GM19238 (cell line): ENCODE results near the gene CACNA1E.

Source experiments
- DNase-seq: peaks from one replicate; pipeline ENCODE4 v3.0.0; 2011; ENCODE audit warnings: low spot score; ENCODE audit not compliant: insufficient read length

Gene CACNA1E

GRCh38 chr1:181676269-181676668, 193.0 kb downstream of the CACNA1E start:
- DNase-seq, result peak; percentile 35

DNA sequence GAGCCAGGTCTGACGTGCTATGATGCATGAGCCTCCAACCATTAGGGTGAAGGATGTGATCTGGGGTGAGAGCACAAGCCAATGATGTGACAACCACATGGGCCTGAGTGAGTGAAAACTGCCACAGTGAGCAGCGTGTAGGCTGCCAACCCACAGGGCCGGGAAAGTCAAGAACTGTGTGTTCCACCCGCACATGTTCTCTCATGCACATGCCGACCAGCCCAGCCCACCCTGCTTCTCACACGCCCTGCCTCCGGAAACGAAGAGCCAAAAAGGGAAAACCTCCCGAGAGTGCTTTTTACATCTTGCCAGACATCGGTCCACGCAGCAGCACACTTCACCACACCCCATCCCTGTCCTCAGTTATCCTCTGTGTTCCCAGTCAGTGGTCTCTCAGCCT, 197.0 kb downstream of the CACNA1E start:
- DNase-seq, result no peak

DNA sequence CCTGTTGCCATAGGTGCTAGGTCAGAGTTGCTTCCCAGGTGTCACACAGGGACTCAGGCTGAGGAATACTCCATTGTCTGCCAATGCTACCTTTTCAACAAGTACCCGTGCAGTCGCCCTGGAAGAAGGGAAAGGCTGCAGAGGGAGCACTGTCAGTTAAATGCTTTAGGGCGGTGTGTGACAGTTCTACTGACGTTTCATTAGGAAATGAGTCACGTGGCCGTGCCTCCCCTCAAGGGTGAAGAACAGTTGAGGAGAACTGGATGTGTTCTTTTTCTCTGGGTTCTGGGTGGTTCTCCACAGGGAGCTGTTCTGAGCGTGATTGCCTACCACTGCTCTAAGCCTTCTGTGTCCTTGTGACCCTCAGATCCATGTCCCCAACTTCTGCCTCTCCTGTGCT, 197.6 kb downstream of the CACNA1E start:
- DNase-seq, result no peak

GRCh38 chr1:181685211-181685610, 201.9 kb downstream of the CACNA1E start:
- DNase-seq, result no peak

GRCh38 chr1:181701891-181702290, 218.6 kb downstream of the CACNA1E start:
- DNase-seq, result no peak

DNA sequence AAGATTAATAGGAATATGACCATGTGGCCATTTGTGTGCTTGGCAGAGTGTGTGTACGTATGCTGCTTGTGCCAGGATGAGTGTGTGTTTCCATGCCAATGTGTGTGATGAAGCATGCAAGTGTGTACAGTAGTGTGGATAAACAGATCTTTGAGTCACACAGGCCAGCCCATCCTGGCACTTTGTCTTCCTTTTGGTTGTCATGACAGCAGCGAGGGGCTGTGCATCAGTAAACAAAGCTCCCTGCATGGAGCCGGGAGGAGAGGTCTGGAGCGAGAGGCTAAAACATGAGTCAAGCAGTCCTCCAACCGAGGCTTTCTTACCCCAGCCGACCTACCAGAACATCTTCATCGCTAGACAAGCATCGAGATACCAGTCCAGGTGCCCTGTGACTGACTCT, 221.2 kb downstream of the CACNA1E start:
- no peak for DNase-seq

DNA sequence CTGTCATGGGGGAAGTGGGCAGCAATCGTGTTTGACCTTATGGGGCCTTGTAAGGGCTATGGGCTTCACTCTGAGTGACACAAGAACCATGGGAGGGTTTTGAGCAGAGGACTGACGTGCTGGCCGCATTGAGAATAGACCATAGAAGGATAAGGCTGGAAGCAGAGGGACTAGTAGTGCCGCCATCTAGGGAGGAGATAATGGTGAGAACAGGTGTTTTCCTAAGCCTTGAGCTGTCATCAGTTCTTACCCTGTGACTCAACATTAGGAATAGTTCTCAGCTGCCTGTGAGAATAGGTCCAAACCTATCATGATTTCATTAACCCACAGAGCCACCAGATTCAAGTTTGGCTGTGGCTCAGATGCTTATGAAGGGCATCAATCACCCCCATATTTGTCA, 228.5 kb downstream of the CACNA1E start:
- no peak for DNase-seq

DNA sequence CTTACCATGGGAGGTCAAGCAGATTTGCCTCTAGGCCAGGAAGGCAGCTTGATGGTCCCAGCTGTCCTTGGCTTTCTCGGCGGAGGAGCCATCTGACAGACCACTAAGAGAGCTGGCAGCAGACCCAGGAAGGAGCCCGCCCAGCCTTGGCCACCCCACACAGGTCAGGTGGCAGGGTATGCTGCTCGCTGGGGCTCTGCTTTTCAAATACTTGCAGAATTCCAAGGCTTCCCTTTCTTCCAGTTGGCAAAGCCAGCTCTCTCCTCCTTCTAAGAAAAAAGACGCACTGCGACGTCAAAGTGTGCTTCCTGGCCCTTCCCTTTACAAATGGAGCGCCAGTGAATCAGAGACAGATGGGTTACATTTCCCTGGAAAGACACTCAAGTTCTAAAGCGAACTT, 229.4 kb downstream of the CACNA1E start:
- DNase-seq, result no peak

DNA sequence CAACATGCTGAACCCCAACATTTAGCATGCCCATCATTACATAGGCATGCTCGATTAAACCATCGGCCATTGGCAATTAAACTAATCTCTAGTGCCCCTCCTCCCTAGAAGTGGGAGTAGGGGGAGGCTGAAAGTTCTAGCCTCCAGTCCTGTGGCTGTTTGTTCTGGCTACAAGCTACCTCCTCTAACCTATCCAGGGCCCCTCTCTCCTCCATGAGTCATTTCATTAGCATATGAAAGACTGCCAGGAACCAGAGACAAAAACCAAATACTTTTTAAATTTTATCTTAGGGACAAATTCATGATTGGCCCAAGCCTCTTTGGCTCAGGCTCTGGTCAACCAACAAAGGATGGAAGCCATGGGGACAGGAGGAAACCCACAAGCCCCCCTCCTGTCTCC, 231.1 kb downstream of the CACNA1E start:
- DNase-seq, result no peak

DNA sequence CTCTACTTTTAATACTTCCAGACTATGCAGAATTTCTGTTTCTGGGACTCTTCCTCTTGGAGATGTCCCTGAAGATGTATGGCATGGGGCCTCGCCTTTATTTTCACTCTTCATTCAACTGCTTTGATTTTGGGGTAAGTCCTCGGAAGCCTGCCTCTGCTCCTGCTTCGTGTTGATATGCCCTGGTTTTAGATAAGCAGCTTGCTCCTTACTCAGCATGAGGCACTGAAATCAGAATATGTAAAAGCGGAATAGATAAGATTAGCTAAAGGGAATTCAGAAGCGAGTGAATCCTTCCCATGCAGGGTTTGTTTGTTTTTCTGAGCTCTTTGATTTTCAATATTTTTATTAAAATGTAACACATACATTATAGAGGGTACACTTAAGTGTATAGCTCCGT, 234.7 kb downstream of the CACNA1E start:
- no peak for DNase-seq

- DNase-seq, result no peak
Observed at GRCh38 chr1:181726320-181727012, 243.1 kb downstream of the CACNA1E start.

DNA sequence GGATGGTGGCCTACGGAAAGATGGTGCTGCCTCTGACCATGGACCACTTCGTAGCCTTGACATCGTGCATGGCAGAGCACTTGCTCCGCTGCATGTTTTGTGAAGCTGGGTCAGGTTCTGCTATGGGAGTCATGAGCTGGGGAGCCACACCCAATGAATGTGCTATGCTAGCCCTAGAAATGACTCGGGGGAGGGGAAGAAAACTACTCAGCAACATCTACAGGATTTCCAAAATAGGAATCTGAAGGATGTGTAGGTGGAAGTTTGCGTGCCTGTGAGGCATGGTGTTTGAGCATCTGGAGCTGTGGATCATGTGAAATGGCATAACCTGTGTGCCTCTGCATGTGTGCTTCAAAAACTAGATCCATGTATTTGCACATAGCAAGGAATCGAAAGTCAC, 247.3 kb downstream of the CACNA1E start:
- DNase-seq, result no peak

DNA sequence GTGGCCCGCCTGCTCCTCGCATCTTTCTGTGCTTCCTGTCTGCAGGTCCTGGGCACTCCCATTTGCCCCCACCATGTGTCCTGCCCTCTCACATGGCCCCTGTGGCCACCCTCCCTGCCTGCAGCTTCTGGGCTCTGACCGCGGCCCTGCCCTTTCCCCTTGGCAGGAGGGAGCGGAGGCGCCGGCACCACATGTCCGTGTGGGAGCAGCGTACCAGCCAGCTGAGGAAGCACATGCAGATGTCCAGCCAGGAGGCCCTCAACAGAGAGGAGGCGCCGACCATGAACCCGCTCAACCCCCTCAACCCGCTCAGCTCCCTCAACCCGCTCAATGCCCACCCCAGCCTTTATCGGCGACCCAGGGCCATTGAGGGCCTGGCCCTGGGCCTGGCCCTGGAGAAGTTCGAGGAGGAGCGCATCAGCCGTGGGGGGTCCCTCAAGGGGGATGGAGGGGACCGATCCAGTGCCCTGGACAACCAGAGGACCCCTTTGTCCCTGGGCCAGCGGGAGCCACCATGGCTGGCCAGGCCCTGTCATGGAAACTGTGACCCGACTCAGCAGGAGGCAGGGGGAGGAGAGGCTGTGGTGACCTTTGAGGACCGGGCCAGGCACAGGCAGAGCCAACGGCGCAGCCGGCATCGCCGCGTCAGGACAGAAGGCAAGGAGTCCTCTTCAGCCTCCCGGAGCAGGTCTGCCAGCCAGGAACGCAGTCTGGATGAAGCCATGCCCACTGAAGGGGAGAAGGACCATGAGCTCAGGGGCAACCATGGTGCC, 249.1 kb downstream of the CACNA1E start:
- no peak for DNase-seq

GRCh38 chr1:181733486-181733885, 250.2 kb downstream of the CACNA1E start:
- DNase-seq, result no peak

- no peak for DNase-seq
Observed at GRCh38 chr1:181737056-181737455, 253.7 kb downstream of the CACNA1E start.

- no peak for DNase-seq
Observed at GRCh38 chr1:181739214-181739613, 255.9 kb downstream of the CACNA1E start.

DNA sequence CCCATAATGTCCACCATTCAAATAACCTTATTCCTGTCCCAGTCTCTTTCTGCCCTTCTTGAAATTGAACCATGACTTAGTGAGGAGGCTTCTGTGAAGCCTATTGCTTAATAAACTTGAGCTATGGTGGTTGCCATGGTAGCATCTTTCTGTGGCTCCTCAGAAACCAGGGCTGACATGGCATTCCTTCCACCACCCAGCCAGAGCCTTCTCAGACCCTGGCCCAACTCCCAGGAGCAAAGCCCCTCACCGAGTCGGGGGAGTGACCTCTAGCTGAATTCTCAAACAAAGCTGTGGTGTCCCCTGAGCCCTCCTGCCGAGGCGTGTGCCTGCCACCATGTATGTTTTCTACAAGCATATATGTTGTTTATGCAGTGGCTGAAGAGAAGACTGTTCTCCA, 259.1 kb downstream of the CACNA1E start:
- no peak for DNase-seq

DNA sequence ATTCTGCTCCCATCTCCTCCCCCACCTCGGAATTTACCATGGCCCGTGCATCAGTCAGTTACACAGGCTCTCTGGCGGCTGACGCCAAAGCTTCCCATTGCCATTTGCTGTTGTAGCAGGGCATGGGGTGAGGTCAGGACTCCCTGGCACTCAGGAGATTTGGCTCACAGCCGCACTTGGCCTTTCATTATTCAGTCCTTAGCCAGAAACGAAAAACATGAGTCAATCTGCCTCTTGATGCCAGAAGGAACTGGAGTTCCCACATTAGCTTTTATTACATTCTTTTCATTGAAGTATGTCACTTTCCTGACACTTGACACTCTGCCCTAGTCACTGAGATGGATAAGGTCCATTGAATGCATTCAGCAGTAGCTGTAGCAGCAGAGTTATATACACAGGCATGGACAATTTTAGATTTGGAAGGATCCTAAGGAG, 260.6 kb downstream of the CACNA1E start:
- no peak for DNase-seq

GRCh38 chr1:181746224-181746623, 262.9 kb downstream of the CACNA1E start:
- DNase-seq, result no peak

DNA sequence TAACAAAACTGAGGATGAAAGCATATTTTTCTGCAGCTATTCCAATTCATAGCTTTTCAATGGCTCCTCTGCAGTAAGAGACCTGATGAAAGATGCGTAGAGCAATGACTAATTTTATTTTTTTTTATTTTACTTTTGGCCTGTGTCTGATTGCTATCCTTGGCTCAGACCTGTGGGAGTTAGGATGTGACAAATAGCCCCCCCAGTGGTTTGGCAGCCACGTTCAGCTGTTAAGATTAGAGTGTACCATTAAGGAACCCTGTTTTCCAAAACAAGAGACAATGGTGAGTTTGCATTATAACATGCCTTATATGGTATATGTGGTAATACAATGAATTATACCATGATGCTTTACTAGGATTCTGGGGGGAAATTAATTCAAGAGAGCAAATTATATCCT, 264.7 kb downstream of the CACNA1E start:
- DNase-seq, result no peak

- no peak for DNase-seq
Observed at GRCh38 chr1:181754103-181754502, 270.8 kb downstream of the CACNA1E start.

GRCh38 chr1:181759481-181759880, 276.2 kb downstream of the CACNA1E start:
- no peak for DNase-seq

DNA sequence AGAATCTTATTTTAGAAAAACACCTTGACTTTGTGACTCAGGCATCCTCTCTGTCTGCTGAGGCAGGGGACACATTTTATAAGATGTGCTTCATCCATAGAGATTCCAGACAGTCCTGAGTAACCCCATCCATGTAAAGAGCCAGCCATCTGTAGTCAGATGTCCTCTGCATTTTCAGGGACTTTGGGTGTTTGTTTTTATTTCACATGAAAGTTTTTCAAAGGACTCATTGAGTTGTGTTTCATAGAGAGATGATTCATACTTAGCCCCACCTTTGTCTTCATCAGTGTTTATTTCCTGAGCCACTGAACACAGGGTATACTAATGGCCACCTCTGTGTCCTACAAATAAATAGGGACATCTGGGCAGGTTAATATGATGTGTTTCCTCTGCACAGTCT, 280.4 kb downstream of the CACNA1E start:
- DNase-seq, result no peak
